Measurements from ENCODE around the gene MICU2.

GRCh38 chr13:21567714-21568113, 36.3 kb downstream of the MICU2 start:
- TF ChIP-seq CTCF (IDR thresholded peaks at IDR 0.05; ENCODE audit: poor library complexity, severe bottlenecking) = no peak
- no peak for TF ChIP-seq SMC3 (conservative IDR thresholded peaks at IDR 0.05; ENCODE audit: poor library complexity)
- no peak for TF ChIP-seq MXI1 (conservative IDR thresholded peaks at IDR 0.05; ENCODE audit: poor library complexity, severe bottlenecking)
- no peak for TF ChIP-seq TAF1 (IDR thresholded peaks at IDR 0.05; ENCODE audit: low read depth)
- no peak for TF ChIP-seq POLR2AphosphoS5 (IDR thresholded peaks at IDR 0.05)
- TF ChIP-seq EP300 (conservative IDR thresholded peaks at IDR 0.05; ENCODE audit: poor library complexity, severe bottlenecking) = no peak
- TF ChIP-seq EZH2 (IDR thresholded peaks at IDR 0.05; ENCODE audit: borderline replicate concordance, insufficient read depth, low read length, poor library complexity, severe bottlenecking) = no peak
- no peak for TF ChIP-seq REST (IDR thresholded peaks at IDR 0.05; ENCODE audit: borderline replicate concordance)

Data from neural cell (in vitro differentiated cells).